NK-92 treated with Interleukin-12 subunit alpha and Interleukin-12 subunit beta, amount 100 ng/mL, for 24 hours (cell line): ENCODE measurements around the gene KCNJ9.
"Not testable (repeated sequence)": the region's sequence is repeated elsewhere in the genome, so short reads cannot be mapped to it uniquely, and the experiment has no call there.

Experiments used
- DNase-seq: peaks from one replicate; lab custom pipeline; 2025; lab: John Stamatoyannopoulos, UW

The KCNJ9 gene

GRCh38 chr1:160104486-160104885, 23.1 kb downstream of the KCNJ9 start:
- DNase-seq, result no peak

GRCh38 chr1:160105155-160105554, 23.8 kb downstream of the KCNJ9 start:
- DNase-seq, result no peak

- no peak for DNase-seq
These were observed 26.2 kb downstream of the KCNJ9 start for GRCh38 chr1:160107512-160107911.

GRCh38 chr1:160108888-160109662, 27.7 kb downstream of the KCNJ9 start:
- no peak for DNase-seq

- DNase-seq, result no peak
These were observed 28.3 kb downstream of the KCNJ9 start for GRCh38 chr1:160109686-160110085.

GRCh38 chr1:160111462-160111861, 30.1 kb downstream of the KCNJ9 start:
- not testable (repeated sequence) for DNase-seq

- no peak for DNase-seq
These were observed 31.0 kb downstream of the KCNJ9 start for GRCh38 chr1:160112357-160112756.

GRCh38 chr1:160113407-160113806, 32.1 kb downstream of the KCNJ9 start:
- DNase-seq, result no peak

GRCh38 chr1:160114085-160114484, 32.7 kb downstream of the KCNJ9 start:
- no peak for DNase-seq

GRCh38 chr1:160115545-160116282, 34.4 kb downstream of the KCNJ9 start, which contains the start of gene ATP1A2:
ATP1A2 (plus strand) TSS chr1:160115759; CDS start chr1:160115862, 103 bp downstream.
- no peak for DNase-seq

- DNase-seq, result no peak
These were observed 35.2 kb downstream of the KCNJ9 start for GRCh38 chr1:160116283-160117147.

GRCh38 chr1:160117300-160117699, 36.0 kb downstream of the KCNJ9 start:
- DNase-seq, result no peak

GRCh38 chr1:160117709-160118183, 36.4 kb downstream of the KCNJ9 start:
- no peak for DNase-seq

- no peak for DNase-seq
These were observed 37.6 kb downstream of the KCNJ9 start for GRCh38 chr1:160118928-160119327.

GRCh38 chr1:160120797-160121196, 39.5 kb downstream of the KCNJ9 start:
- no peak for DNase-seq

- no peak for DNase-seq
These were observed 40.0 kb downstream of the KCNJ9 start for GRCh38 chr1:160121388-160121787.

GRCh38 chr1:160122978-160123495, 41.7 kb downstream of the KCNJ9 start:
- no peak for DNase-seq

GRCh38 chr1:160123726-160124125, 42.4 kb downstream of the KCNJ9 start:
- no peak for DNase-seq

GRCh38 chr1:160124705-160125478, 43.6 kb downstream of the KCNJ9 start:
- no peak for DNase-seq

- no peak for DNase-seq
These were observed 44.4 kb downstream of the KCNJ9 start for GRCh38 chr1:160125746-160126145.

GRCh38 chr1:160126342-160126741, 45.0 kb downstream of the KCNJ9 start:
- not testable (repeated sequence) for DNase-seq
